ENCODE data around the gene MUC6. TPM values are rescaled to one million over a fixed set of nuclear protein-coding genes. Genes with fewer than 3 reads are reported as not detected.
A peak's percentile ranks its signal among the peaks of the same experiment; 100 is the strongest.

The MUC6 gene
- polyA plus RNA-seq, 1 donor = 0.15 TPM

GRCh38 chr11:995044-995751, 41.3 kb downstream of the MUC6 start:
- DNase-seq = no peak
- Histone ChIP-seq H3K4me1 (ENCODE audit: control insufficient read depth, insufficient read depth, low read length) (no peaks in the 10 kb centered on the region), H3K27me3 (ENCODE audit: control insufficient read depth, insufficient read depth, low read length) (no peaks in the 10 kb centered on the region), H3K4me3 (ENCODE audit: low read length) (no peak overlapping the region), H3K27ac (ENCODE audit: low read length) (no peak overlapping the region), H3K9me3 (ENCODE audit: control insufficient read depth, low read depth, low read length) (no peaks in the 10 kb centered on the region), H3K36me3 (ENCODE audit: control insufficient read depth, insufficient read depth, low read length) (peaks cover 60% of the 10 kb centered on the region)
- WGBS (ENCODE audit: insufficient coverage, low lambda C conversion rate) = no CpG with 5 or more reads among the region's 16 CpGs

- WGBS (ENCODE audit: insufficient coverage, low lambda C conversion rate) = no CpG with 5 or more reads among the region's 35 CpGs
- DNase-seq = no peak
- Histone ChIP-seq H3K36me3 (ENCODE audit: control insufficient read depth, insufficient read depth, low read length) (peaks cover 71% of the 10 kb centered on the region), H3K9me3 (ENCODE audit: control insufficient read depth, low read depth, low read length) (no peaks in the 10 kb centered on the region), H3K4me1 (ENCODE audit: control insufficient read depth, insufficient read depth, low read length) (no peaks in the 10 kb centered on the region), H3K27ac (ENCODE audit: low read length) (no peak overlapping the region), H3K4me3 (ENCODE audit: low read length) (no peak overlapping the region), H3K27me3 (ENCODE audit: control insufficient read depth, insufficient read depth, low read length) (no peaks in the 10 kb centered on the region)
Measured at GRCh38 chr11:993632-994167, 42.8 kb downstream of the MUC6 start.

DNA sequence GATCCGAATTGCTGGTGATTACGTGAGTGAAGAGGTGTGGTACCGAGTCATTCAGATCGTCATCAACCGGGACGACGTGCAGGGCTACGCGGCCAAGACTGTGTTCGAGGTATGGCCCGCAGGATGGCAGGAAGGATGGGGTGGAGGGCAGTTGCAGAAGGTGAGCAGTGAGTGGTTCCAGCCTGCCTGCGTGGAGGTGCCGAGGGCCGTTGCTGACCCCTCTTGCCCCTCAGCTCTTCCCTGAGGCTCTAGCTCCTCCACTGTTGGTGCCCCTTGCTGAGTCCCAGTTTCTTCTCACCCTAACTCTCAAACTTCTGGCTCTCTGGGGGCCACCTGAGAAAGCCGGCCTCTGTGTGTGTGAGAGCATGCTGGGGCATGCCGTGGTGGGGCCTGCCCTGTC, 43.9 kb downstream of the MUC6 start:
- no CpG with 5 or more reads among the region's 16 CpGs for WGBS (ENCODE audit: insufficient coverage, low lambda C conversion rate)
- H3K4me3 ChIP-seq (ENCODE audit: low read length) = no peak overlapping the region
- peaks cover 78% of the 10 kb centered on the region for H3K36me3 ChIP-seq (ENCODE audit: control insufficient read depth, insufficient read depth, low read length)

GRCh38 chr11:991711-992307, 44.7 kb downstream of the MUC6 start:
- Histone ChIP-seq H3K4me1 (ENCODE audit: control insufficient read depth, insufficient read depth, low read length) (no peaks in the 10 kb centered on the region), H3K27me3 (ENCODE audit: control insufficient read depth, insufficient read depth, low read length) (no peaks in the 10 kb centered on the region), H3K36me3 (ENCODE audit: control insufficient read depth, insufficient read depth, low read length) (peaks cover 80% of the 10 kb centered on the region), H3K27ac (ENCODE audit: low read length) (no peak overlapping the region), H3K9me3 (ENCODE audit: control insufficient read depth, low read depth, low read length) (no peaks in the 10 kb centered on the region), H3K4me3 (ENCODE audit: low read length) (no peak overlapping the region)
- no CpG with 5 or more reads among the region's 24 CpGs for WGBS (ENCODE audit: insufficient coverage, low lambda C conversion rate)
- DNase-seq = no peak

More for the DNA sequence above, 43.9 kb downstream of the MUC6 start:
- H3K27me3 ChIP-seq (ENCODE audit: control insufficient read depth, insufficient read depth, low read length) = no peaks in the 10 kb centered on the region
- no peaks in the 10 kb centered on the region for H3K9me3 ChIP-seq (ENCODE audit: control insufficient read depth, low read depth, low read length)
- no peak for DNase-seq
- no peak overlapping the region for H3K27ac ChIP-seq (ENCODE audit: low read length)
- H3K4me1 ChIP-seq (ENCODE audit: control insufficient read depth, insufficient read depth, low read length) = no peaks in the 10 kb centered on the region

GRCh38 chr11:991034-991433, 45.5 kb downstream of the MUC6 start:
- no peak for DNase-seq
- H3K4me3 ChIP-seq (ENCODE audit: low read length) = no peak overlapping the region
- no peaks in the 10 kb centered on the region for H3K4me1 ChIP-seq (ENCODE audit: control insufficient read depth, insufficient read depth, low read length)
- no peaks in the 10 kb centered on the region for H3K9me3 ChIP-seq (ENCODE audit: control insufficient read depth, low read depth, low read length)
- WGBS (ENCODE audit: insufficient coverage, low lambda C conversion rate) = no CpG with 5 or more reads among the region's 12 CpGs
- no peak overlapping the region for H3K27ac ChIP-seq (ENCODE audit: low read length)
- peaks cover 80% of the 10 kb centered on the region for H3K36me3 ChIP-seq (ENCODE audit: control insufficient read depth, insufficient read depth, low read length)
- H3K27me3 ChIP-seq (ENCODE audit: control insufficient read depth, insufficient read depth, low read length) = no peaks in the 10 kb centered on the region

GRCh38 chr11:990101-990500, 46.4 kb downstream of the MUC6 start:
- no CpG with 5 or more reads among the region's 10 CpGs for WGBS (ENCODE audit: insufficient coverage, low lambda C conversion rate)
- no peak for DNase-seq
- no peak overlapping the region for H3K27ac ChIP-seq (ENCODE audit: low read length)
- peaks cover 6% of the 10 kb centered on the region for H3K4me1 ChIP-seq (ENCODE audit: control insufficient read depth, insufficient read depth, low read length)
- H3K36me3 ChIP-seq (ENCODE audit: control insufficient read depth, insufficient read depth, low read length) = peaks cover 82% of the 10 kb centered on the region
- H3K9me3 ChIP-seq (ENCODE audit: control insufficient read depth, low read depth, low read length) = no peaks in the 10 kb centered on the region
- no peak overlapping the region for H3K4me3 ChIP-seq (ENCODE audit: low read length)
- no peaks in the 10 kb centered on the region for H3K27me3 ChIP-seq (ENCODE audit: control insufficient read depth, insufficient read depth, low read length)

GRCh38 chr11:987671-988070, 48.8 kb downstream of the MUC6 start:
- no CpG with 5 or more reads among the region's 15 CpGs for WGBS (ENCODE audit: insufficient coverage, low lambda C conversion rate)
- peaks cover 6% of the 10 kb centered on the region for H3K4me1 ChIP-seq (ENCODE audit: control insufficient read depth, insufficient read depth, low read length)
- peaks cover 82% of the 10 kb centered on the region for H3K36me3 ChIP-seq (ENCODE audit: control insufficient read depth, insufficient read depth, low read length)

DNA sequence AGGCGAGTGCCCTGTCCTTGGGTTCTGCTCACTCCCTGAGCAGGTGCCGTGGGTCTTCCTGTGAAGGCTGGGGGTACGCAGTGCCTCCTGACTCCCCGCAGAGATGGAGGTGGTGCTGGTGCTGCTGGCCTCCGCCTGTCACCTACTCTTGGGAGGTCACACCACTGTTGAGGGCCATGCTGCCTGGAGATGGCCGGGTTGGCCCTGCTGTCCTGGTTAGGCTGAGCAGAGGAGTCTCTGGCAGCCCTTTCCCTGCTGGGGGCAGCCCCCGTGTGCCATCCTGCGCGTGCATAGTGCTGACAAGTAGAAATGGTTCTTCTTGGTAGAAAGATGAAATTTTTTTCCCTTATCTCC, 49.6 kb downstream of the MUC6 start:
- no peaks in the 10 kb centered on the region for H3K27me3 ChIP-seq (ENCODE audit: control insufficient read depth, insufficient read depth, low read length)

More at GRCh38 chr11:987671-988070, 48.8 kb downstream of the MUC6 start:
- H3K27me3 ChIP-seq (ENCODE audit: control insufficient read depth, insufficient read depth, low read length) = no peaks in the 10 kb centered on the region
- H3K4me3 ChIP-seq (ENCODE audit: low read length) = no peak overlapping the region
- DNase-seq = no peak
- no peak overlapping the region for H3K27ac ChIP-seq (ENCODE audit: low read length)
- no peaks in the 10 kb centered on the region for H3K9me3 ChIP-seq (ENCODE audit: control insufficient read depth, low read depth, low read length)

DNA sequence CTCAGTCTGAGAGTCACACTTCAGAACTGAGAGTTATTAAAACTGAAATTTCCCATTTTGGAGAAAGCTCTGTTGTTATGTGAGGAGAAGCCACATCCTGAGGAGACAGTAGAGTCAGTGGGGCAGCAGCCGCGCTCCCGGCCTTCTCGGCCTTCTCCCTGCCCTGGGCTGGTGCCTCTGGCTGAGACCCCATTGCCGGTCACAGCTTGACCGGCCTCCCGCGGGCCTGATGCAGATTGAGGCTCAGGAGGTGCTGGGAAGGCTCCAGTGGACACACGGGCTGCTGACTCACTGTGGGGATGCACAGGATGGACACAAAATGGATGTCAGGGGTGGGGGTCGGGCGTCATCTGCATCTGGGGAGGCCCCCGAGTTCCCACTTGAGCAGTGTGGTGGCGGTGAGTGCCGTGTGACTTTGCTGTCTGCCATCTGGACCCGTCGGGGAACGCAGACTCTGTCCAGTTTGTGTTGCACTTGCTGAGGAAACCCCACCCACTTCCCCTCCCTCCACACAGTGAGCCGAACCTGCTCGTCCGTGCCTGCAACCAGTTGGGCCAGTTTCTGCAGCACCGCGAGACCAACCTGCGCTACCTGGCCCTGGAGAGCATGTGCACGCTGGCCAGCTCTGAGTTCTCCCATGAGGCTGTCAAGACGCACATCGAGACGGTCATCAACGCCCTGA, 50.1 kb downstream of the MUC6 start:
- no peaks in the 10 kb centered on the region for H3K27me3 ChIP-seq (ENCODE audit: control insufficient read depth, insufficient read depth, low read length)
- H3K4me1 ChIP-seq (ENCODE audit: control insufficient read depth, insufficient read depth, low read length) = peaks cover 6% of the 10 kb centered on the region
- peak in 1 of 2 donors; percentile 14 for DNase-seq
- no peak overlapping the region for H3K27ac ChIP-seq (ENCODE audit: low read length)
- H3K36me3 ChIP-seq (ENCODE audit: control insufficient read depth, insufficient read depth, low read length) = peaks cover 79% of the 10 kb centered on the region
- no peaks in the 10 kb centered on the region for H3K9me3 ChIP-seq (ENCODE audit: control insufficient read depth, low read depth, low read length)
- H3K4me3 ChIP-seq (ENCODE audit: low read length) = no peak overlapping the region
- no CpG with 5 or more reads among the region's 28 CpGs for WGBS (ENCODE audit: insufficient coverage, low lambda C conversion rate)

More for the DNA sequence above, 49.6 kb downstream of the MUC6 start:
- Histone ChIP-seq H3K27ac (ENCODE audit: low read length) (no peak overlapping the region), H3K9me3 (ENCODE audit: control insufficient read depth, low read depth, low read length) (no peaks in the 10 kb centered on the region), H3K36me3 (ENCODE audit: control insufficient read depth, insufficient read depth, low read length) (peaks cover 75% of the 10 kb centered on the region), H3K4me3 (ENCODE audit: low read length) (no peak overlapping the region), H3K4me1 (ENCODE audit: control insufficient read depth, insufficient read depth, low read length) (peaks cover 6% of the 10 kb centered on the region)
- DNase-seq = no peak
- WGBS (ENCODE audit: insufficient coverage, low lambda C conversion rate) = no CpG with 5 or more reads among the region's 9 CpGs

DNA sequence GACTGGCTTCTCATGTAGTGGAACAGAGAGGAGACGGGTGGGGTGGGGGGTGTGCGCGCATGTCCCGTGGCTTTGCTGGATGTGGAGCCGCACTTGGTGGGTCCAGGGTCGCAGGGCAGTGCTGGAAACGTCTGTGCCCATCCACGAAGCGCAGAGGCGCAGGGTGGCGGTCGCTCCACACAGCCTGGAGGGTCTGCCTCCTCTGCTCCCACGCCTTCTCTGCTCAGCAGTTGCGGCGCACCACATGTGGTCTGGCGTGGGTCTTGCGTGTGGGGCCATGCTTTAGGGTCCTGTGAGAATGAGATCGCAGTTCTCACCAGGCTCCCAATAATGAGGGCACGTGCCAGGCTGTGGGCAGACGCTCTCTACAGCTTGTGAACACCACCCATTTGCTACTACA, 50.7 kb downstream of the MUC6 start:
- H3K4me3 ChIP-seq (ENCODE audit: low read length) = no peak overlapping the region
- H3K9me3 ChIP-seq (ENCODE audit: control insufficient read depth, low read depth, low read length) = no peaks in the 10 kb centered on the region
- DNase-seq = no peak
- no peaks in the 10 kb centered on the region for H3K27me3 ChIP-seq (ENCODE audit: control insufficient read depth, insufficient read depth, low read length)
- H3K27ac ChIP-seq (ENCODE audit: low read length) = no peak overlapping the region
- H3K4me1 ChIP-seq (ENCODE audit: control insufficient read depth, insufficient read depth, low read length) = peaks cover 6% of the 10 kb centered on the region
- H3K36me3 ChIP-seq (ENCODE audit: control insufficient read depth, insufficient read depth, low read length) = peaks cover 83% of the 10 kb centered on the region
- WGBS (ENCODE audit: insufficient coverage, low lambda C conversion rate) = no CpG with 5 or more reads among the region's 20 CpGs

All from large intestine (tissue), 3 donors.